PFSK-1 (cell line): ENCODE data around the gene SLC9A8.

Source experiments
- FOXP2 ChIP-seq: optimal IDR thresholded peaks from 2 replicates; pipeline ENCODE3; 2011; ENCODE audit warnings: borderline replicate concordance, control low read depth, inconsistent platforms; ENCODE audit not compliant: insufficient read depth; ENCODE audit errors: extremely low read length, extremely low read depth
- POLR2AphosphoS5 ChIP-seq: IDR thresholded peaks from 2 replicates; pipeline ENCODE4 v1.6.1; 2012; ENCODE audit warnings: low read depth, mild to moderate bottlenecking, control low read depth, low read length, moderate library complexity

- TF ChIP-seq POLR2AphosphoS5 (no peak), FOXP2 (peak; percentile 57)
These were observed 44.2 kb upstream of the SLC9A8 start for GRCh38 chr20:49768204-49769047.
